HepG2 (cell line): ENCODE data around the gene CAMK2A.

ENCODE experiments used
- GTF2F1 ChIP-seq: fragments of 150-350 bp; IDR thresholded peaks from 2 replicates; pipeline ENCODE4 v1.6.1; 2014; ENCODE audit warnings: low read length
- NBN ChIP-seq: fragments of 450-650 bp; conservative IDR thresholded peaks from 2 replicates; pipeline ENCODE4 v1.6.1; 2017

DNA sequence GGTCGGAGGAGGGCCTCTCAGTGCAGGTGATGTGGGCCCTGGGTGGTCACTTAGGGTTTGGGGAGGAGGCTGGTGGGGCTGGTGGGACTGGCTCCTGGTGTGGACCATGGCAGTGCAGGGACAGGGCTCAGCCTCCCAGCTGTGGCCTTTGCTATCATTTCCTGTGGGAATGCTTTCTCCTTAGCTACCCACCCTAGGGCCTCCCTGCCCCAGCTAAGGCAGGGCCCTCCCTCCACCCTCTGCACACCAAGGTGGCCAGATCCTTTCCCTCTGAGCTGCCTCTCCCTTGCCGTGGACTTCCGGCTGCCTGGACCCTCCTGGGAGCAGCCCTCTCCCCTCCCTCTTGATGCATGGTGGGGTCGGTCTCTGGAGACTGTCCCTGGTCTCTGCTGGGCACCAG, 35.9 kb upstream of the CAMK2A start:
- TF ChIP-seq GTF2F1 (no peak), NBN (no peak)
